ENCODE measurements around the gene MCC.

The MCC gene

GRCh38 chr5:113364466-113364865 is 123.8 kb downstream of the MCC start:
- DNase-seq (ENCODE audit: low read depth in 3 of 3), result no peak

GRCh38 chr5:113361701-113362100 is 126.6 kb downstream of the MCC start:
- no peak for DNase-seq (ENCODE audit: low read depth in 3 of 3)

GRCh38 chr5:113359419-113359818 is 128.8 kb downstream of the MCC start:
- no peak for DNase-seq (ENCODE audit: low read depth in 3 of 3)

- DNase-seq (ENCODE audit: low read depth in 3 of 3), result no peak
Measured at GRCh38 chr5:113358696-113359095, 129.6 kb downstream of the MCC start.

- no peak for DNase-seq (ENCODE audit: low read depth in 3 of 3)
Measured at GRCh38 chr5:113357696-113358476, 130.4 kb downstream of the MCC start.

- DNase-seq (ENCODE audit: low read depth in 3 of 3), result no peak
Measured at GRCh38 chr5:113356487-113356886, 131.8 kb downstream of the MCC start.

- no peak for DNase-seq (ENCODE audit: low read depth in 3 of 3)
Measured at GRCh38 chr5:113354055-113354454, 134.2 kb downstream of the MCC start.

- DNase-seq (ENCODE audit: low read depth in 3 of 3), result no peak
Measured at GRCh38 chr5:113347572-113347971, 140.7 kb downstream of the MCC start.

- DNase-seq (ENCODE audit: low read depth in 3 of 3), result no peak
Measured at GRCh38 chr5:113344973-113345940, 143.0 kb downstream of the MCC start.

GRCh38 chr5:113343343-113343742 is 144.9 kb downstream of the MCC start:
- no peak for DNase-seq (ENCODE audit: low read depth in 3 of 3)

GRCh38 chr5:113340537-113340936 is 147.7 kb downstream of the MCC start:
- DNase-seq (ENCODE audit: low read depth in 3 of 3), result no peak

GRCh38 chr5:113338628-113339027 is 149.6 kb downstream of the MCC start:
- no peak for DNase-seq (ENCODE audit: low read depth in 3 of 3)

GRCh38 chr5:113337515-113338415 is 150.5 kb downstream of the MCC start:
- DNase-seq (ENCODE audit: low read depth in 3 of 3), result no peak

GRCh38 chr5:113336975-113337374 is 151.3 kb downstream of the MCC start:
- no peak for DNase-seq (ENCODE audit: low read depth in 3 of 3)

- DNase-seq (ENCODE audit: low read depth in 3 of 3), result no peak
Measured at GRCh38 chr5:113333411-113333810, 154.8 kb downstream of the MCC start.

GRCh38 chr5:113331209-113331551 is 157.1 kb downstream of the MCC start:
- DNase-seq (ENCODE audit: low read depth in 3 of 3), result no peak

GRCh38 chr5:113330533-113331208 is 157.6 kb downstream of the MCC start:
- DNase-seq (ENCODE audit: low read depth in 3 of 3), result no peak

GRCh38 chr5:113329981-113330380 is 158.3 kb downstream of the MCC start:
- no peak for DNase-seq (ENCODE audit: low read depth in 3 of 3)

GRCh38 chr5:113325054-113325453 is 163.2 kb downstream of the MCC start:
- DNase-seq (ENCODE audit: low read depth in 3 of 3), result no peak

- DNase-seq (ENCODE audit: low read depth in 3 of 3), result no peak
Measured at GRCh38 chr5:113321276-113321675, 167.0 kb downstream of the MCC start.

- no peak for DNase-seq (ENCODE audit: low read depth in 3 of 3)
Measured at GRCh38 chr5:113320273-113320780, 167.9 kb downstream of the MCC start.
